Suprapubic skin (tissue), 4 donors: ENCODE results near the gene ZNHIT2. TPM values are rescaled to one million over a fixed set of nuclear protein-coding genes. Genes with fewer than 3 reads are reported as not detected.

Experiments used
- DNase-seq, 2 donors: peaks; one replicate each; pipeline ENCODE4 v3.0.0-alpha.2; 2019; ENCODE audit warnings: low spot score in 2 of 2
- H3K27ac ChIP-seq: fragments of 200-600 bp; sonication (generic); one replicate; pipeline ENCODE4 v1.5.1; 2019
- H3K27me3 ChIP-seq: fragments of 200-600 bp; sonication (generic); one replicate; pipeline ENCODE4 v1.5.1; 2019
- H3K36me3 ChIP-seq: fragments of 200-600 bp; sonication (generic); one replicate; pipeline ENCODE4 v1.5.1; 2019
- H3K4me1 ChIP-seq: fragments of 200-600 bp; sonication (generic); one replicate; pipeline ENCODE4 v1.5.1; 2019
- H3K4me3 ChIP-seq: fragments of 200-600 bp; sonication (generic); one replicate; pipeline ENCODE4 v1.5.1; 2019; ENCODE audit warnings: mild to moderate bottlenecking
- H3K9me3 ChIP-seq: fragments of 200-600 bp; sonication (generic); one replicate; pipeline ENCODE4 v1.5.1; 2019
- EP300 ChIP-seq: sonication (generic); formaldehyde crosslinking; IDR thresholded peaks from one replicate; pipeline ENCODE4 v1.6.1; 2017; ENCODE audit warnings: antibody characterized with exemption
- POLR2A ChIP-seq, 2 donors: fragments of 450-650 bp; IDR thresholded peaks; one replicate each; pipeline ENCODE4 v1.6.1; 2017; ENCODE audit warnings: antibody characterized with exemption in 2 of 2, mild to moderate bottlenecking in 2 of 2, moderate library complexity in 2 of 2
- POLR2AphosphoS5 ChIP-seq, 3 donors: sonication (generic); formaldehyde crosslinking; IDR thresholded peaks; one replicate each; pipeline ENCODE4 v1.6.1; 2017; ENCODE audit warnings: antibody characterized with exemption in 3 of 3
- WGBS: methylation state at CpG from one replicate; pipeline ENCODE4 v1.1.5; 2018; 5-methylcytosine and 5-hydroxymethylcytosine counted together
- total RNA-seq, 4 donors: library from RNA; depleted of rRNA; stranded (reverse); fragments of >200 nt; gene quantifications; one replicate each; pipeline ENCODE4 v1.1.0, GENCODE V29; 2016
- TF ChIP-seq, protein P1 (sequence below), 2 donors: fragments of 200-600 bp in 1 of 2; fragments of 450-650 bp in 1 of 2; sonication (generic) in 1 of 2; IDR thresholded peaks; one replicate each; pipeline ENCODE4 v1.5.1; 2016 to 2019; ENCODE audit warnings: antibody characterized with exemption in 2 of 2, mild to moderate bottlenecking in 1 of 2, moderate library complexity in 1 of 2

The ZNHIT2 gene
- total RNA-seq, 4 donors from 2014 or later, result 9.0 to 23.3 (median 17.6) TPM

GRCh38 chr11:65147352-65148075, 30.0 kb upstream of the ZNHIT2 start:
- DNase-seq, result no peak
- Histone ChIP-seq H3K27me3 (no peaks in the 10 kb centered on the region), H3K27ac (no peak overlapping the region), H3K4me1 (peaks cover 10% of the 10 kb centered on the region), H3K9me3 (no peaks in the 10 kb centered on the region), H3K4me3 (no peak overlapping the region), H3K36me3 (no peaks in the 10 kb centered on the region)
- 90% methylated on average over 2 of the region's 2 CpGs for WGBS
- no peak for TF ChIP-seq EP300
- no peak for TF ChIP-seq POLR2A (IDR thresholded peaks at IDR 0.05)

GRCh38 chr11:65141896-65142494, 24.5 kb upstream of the ZNHIT2 start:
- TF ChIP-seq, protein P1, sequence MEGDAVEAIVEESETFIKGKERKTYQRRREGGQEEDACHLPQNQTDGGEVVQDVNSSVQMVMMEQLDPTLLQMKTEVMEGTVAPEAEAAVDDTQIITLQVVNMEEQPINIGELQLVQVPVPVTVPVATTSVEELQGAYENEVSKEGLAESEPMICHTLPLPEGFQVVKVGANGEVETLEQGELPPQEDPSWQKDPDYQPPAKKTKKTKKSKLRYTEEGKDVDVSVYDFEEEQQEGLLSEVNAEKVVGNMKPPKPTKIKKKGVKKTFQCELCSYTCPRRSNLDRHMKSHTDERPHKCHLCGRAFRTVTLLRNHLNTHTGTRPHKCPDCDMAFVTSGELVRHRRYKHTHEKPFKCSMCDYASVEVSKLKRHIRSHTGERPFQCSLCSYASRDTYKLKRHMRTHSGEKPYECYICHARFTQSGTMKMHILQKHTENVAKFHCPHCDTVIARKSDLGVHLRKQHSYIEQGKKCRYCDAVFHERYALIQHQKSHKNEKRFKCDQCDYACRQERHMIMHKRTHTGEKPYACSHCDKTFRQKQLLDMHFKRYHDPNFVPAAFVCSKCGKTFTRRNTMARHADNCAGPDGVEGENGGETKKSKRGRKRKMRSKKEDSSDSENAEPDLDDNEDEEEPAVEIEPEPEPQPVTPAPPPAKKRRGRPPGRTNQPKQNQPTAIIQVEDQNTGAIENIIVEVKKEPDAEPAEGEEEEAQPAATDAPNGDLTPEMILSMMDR (IDR thresholded peaks at IDR 0.05), result no peak
- no peak for TF ChIP-seq POLR2A (IDR thresholded peaks at IDR 0.05)
- no peak for TF ChIP-seq EP300
- Histone ChIP-seq H3K27ac (no peak overlapping the region), H3K4me1 (no peaks in the 10 kb centered on the region), H3K9me3 (no peaks in the 10 kb centered on the region), H3K36me3 (no peaks in the 10 kb centered on the region), H3K4me3 (no peak overlapping the region), H3K27me3 (no peaks in the 10 kb centered on the region)
- DNase-seq, result peak in 1 of 2 donors; percentile 10
- 84% methylated on average over 7 of the region's 7 CpGs for WGBS

DNA sequence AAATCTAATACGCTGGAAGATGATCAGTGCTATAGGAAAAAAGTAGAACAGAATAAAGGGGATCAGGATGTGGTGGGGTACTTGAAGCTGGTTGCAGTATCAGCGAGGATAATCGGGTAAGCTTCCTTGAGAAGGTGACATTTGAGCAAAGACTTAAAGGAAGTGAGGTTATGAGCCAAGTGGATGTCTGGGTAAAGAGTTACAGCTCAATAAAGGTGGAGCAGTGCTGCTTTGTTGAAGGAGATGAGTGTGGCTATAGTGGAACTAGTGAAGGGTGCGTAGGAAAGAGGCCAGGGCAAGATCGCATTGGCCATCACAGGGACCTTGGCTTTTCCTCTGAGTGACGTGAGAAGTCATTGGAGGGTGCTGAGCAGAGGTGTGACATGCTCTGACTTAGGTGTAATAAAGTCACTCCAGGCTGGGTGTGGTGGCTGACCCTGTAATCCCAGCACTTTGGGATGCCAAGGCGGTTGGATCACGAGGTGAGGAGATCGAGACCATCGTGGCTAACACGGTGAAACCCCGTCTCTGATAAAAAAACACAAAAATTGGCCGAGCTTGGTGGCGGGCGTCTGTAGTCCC, 19.1 kb upstream of the ZNHIT2 start:
- DNase-seq, result peak in 1 of 2 donors; percentile 27
- H3K4me3 ChIP-seq, result no peak overlapping the region
- 83% methylated on average over 15 of the region's 15 CpGs for WGBS
- H3K27me3 ChIP-seq, result no peaks in the 10 kb centered on the region
- TF ChIP-seq EP300, result no peak
- TF ChIP-seq POLR2AphosphoS5 (IDR thresholded peaks at IDR 0.05), result no peak
- TF ChIP-seq, protein P1 (IDR thresholded peaks at IDR 0.05), result no peak
- TF ChIP-seq POLR2A (IDR thresholded peaks at IDR 0.05), result no peak
- H3K4me1 ChIP-seq, result peaks cover 33% of the 10 kb centered on the region
- H3K27ac ChIP-seq, result no peak overlapping the region
- no peaks in the 10 kb centered on the region for H3K9me3 ChIP-seq
- H3K36me3 ChIP-seq, result peaks cover 9% of the 10 kb centered on the region

DNA sequence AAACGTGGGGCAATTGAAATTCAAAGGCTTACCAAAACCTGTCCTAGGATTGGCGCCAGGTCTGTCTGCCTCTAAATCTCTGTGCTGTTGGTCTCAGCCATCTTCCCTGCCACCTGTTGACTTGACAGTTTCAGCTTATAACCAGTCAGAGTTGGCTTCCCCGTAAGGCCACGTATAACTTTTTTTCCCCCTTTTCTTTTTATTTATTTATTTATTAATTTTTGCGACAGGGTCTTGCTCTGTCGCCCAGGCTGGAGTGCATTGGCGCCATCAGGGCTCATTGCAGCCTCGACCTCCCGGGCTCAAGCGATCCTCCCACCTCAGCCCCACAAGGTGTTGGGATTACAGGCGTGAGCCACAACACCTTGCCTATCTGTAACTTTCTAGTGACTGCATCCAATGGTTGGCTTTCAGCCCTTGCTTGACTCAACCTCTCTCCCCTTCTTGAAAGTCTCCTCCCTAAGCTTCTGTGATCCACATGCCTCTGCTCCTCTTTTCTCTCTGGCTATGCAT, 18.2 kb upstream of the ZNHIT2 start:
- peaks cover 18% of the 10 kb centered on the region for H3K36me3 ChIP-seq
- TF ChIP-seq, protein P1 (IDR thresholded peaks at IDR 0.05), result no peak
- TF ChIP-seq EP300 (no peak), POLR2AphosphoS5 (IDR thresholded peaks at IDR 0.05) (no peak), POLR2A (IDR thresholded peaks at IDR 0.05) (no peak)
- no peaks in the 10 kb centered on the region for H3K9me3 ChIP-seq
- H3K4me1 ChIP-seq, result peaks cover 34% of the 10 kb centered on the region
- peak in 1 of 2 donors; percentile 59 for DNase-seq
- peak overlapping the region; percentile 98 for H3K27ac ChIP-seq
- peak overlapping the region; percentile 80 for H3K4me3 ChIP-seq
- 49% methylated on average over 11 of the region's 11 CpGs for WGBS
- no peaks in the 10 kb centered on the region for H3K27me3 ChIP-seq

GRCh38 chr11:65134952-65135632, 17.6 kb upstream of the ZNHIT2 start:
- Histone ChIP-seq H3K36me3 (peaks cover 24% of the 10 kb centered on the region), H3K9me3 (no peaks in the 10 kb centered on the region), H3K4me1 (peaks cover 34% of the 10 kb centered on the region), H3K4me3 (peak overlapping the region; percentile 80), H3K27me3 (no peaks in the 10 kb centered on the region), H3K27ac (peak overlapping the region; percentile 98)
- peak; percentile 94 to 95 for DNase-seq
- 1% methylated on average over 24 of the region's 24 CpGs for WGBS
- TF ChIP-seq, protein P1 (IDR thresholded peaks at IDR 0.05), result no peak
- TF ChIP-seq POLR2A (IDR thresholded peaks at IDR 0.05) (no peak), POLR2AphosphoS5 (IDR thresholded peaks at IDR 0.05) (peak in 2 of 3 donors; percentile 26 to 57)
